ENCODE results near the gene AGAP1.

The AGAP1 gene

DNA sequence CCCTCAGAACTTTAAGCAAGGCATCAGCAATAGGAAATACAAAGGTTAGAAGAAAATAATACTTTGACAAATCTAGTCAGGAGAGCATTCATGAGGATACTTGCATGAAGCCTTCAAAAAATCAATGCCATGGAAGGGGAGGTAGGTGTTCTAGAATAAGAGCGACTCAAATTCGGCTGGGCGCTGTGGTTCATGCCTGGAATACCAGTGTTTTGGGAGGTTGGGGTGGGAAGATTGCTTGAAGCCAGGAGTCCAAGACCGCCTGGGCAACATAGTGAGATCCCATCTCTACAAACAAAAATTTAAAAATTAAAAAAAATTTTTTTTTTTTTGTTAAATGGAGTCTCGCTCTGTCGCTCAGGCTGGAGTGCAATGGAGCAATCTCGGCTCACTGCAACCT lies 652.6 kb downstream of the AGAP1 start:
- H3K4me3 ChIP-seq (replicated peaks in 1 of 2; ENCODE audit: low read depth in 2 of 2, low read length in 2 of 2), result no peak overlapping the region
- DNase-seq (ENCODE audit: low read depth in 2 of 2), result no peak
- TF ChIP-seq, protein P1, sequence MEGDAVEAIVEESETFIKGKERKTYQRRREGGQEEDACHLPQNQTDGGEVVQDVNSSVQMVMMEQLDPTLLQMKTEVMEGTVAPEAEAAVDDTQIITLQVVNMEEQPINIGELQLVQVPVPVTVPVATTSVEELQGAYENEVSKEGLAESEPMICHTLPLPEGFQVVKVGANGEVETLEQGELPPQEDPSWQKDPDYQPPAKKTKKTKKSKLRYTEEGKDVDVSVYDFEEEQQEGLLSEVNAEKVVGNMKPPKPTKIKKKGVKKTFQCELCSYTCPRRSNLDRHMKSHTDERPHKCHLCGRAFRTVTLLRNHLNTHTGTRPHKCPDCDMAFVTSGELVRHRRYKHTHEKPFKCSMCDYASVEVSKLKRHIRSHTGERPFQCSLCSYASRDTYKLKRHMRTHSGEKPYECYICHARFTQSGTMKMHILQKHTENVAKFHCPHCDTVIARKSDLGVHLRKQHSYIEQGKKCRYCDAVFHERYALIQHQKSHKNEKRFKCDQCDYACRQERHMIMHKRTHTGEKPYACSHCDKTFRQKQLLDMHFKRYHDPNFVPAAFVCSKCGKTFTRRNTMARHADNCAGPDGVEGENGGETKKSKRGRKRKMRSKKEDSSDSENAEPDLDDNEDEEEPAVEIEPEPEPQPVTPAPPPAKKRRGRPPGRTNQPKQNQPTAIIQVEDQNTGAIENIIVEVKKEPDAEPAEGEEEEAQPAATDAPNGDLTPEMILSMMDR (IDR thresholded peaks at IDR 0.05; ENCODE audit: low read depth, low read length), result no peak

DNA sequence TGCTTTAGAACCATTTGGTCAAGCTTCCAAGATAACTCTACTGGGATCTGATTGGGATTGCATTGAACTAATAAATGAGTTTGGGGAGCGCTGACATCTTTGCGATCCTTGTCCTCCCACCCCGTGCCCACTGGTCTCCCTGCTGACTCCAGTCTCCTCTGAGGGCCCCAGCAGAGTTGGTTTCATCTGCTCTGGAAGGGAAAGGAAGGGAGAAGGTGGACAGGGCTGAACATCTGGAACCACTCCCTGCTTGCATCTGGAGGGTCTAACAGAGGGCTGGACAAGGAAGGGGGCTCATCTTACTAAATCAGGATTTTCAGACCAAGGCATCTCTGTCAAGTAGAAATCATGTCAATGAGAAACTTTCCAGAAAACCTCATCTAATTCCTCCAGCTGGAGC lies 661.6 kb downstream of the AGAP1 start:
- no peak overlapping the region for H3K4me3 ChIP-seq (replicated peaks in 1 of 2; ENCODE audit: low read depth in 2 of 2, low read length in 2 of 2)
- no peak for DNase-seq (ENCODE audit: low read depth in 2 of 2)
- TF ChIP-seq, protein P1 (IDR thresholded peaks at IDR 0.05; ENCODE audit: low read depth, low read length), result no peak

DNA sequence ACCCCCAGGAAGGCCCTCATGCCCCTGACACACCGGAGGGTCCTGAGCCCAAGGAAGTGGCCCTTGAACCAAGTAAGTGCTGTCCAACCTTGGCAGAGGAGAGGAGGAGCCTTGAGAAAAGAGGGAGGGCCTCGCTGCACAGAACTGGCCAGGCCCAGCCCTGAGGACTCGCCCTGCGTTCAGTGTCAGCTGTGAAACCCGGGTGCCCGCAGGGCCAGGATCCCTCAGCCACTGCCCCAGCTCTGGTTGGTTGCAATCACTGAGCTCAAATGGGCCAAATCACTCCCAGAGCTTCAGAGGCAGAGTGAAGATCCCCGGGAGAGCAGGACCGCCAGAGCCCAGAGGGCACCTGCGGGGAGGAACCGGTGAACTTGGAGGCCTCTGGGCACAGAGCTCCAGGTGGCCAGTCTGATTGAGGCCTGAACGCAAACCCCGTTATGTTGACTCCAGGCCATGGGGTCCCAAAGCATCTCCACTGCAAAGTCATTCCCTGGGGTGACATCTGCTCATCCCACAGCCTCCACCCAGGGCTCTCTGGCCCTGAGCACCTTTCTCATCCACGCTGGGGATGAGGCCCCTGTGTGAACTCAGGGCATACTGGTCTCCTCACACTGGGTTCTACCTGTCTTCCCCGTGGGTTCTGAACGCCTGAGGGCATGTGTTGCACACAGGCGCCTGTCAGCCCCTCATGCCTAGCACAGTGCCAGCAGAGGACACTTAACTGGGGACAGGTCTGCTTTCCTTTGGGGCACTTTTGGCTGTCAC lies 662.4 kb downstream of the AGAP1 start:
- TF ChIP-seq, protein P1 (IDR thresholded peaks at IDR 0.05; ENCODE audit: low read depth, low read length), result no peak
- no peak for DNase-seq (ENCODE audit: low read depth in 2 of 2)
- no peak overlapping the region for H3K4me3 ChIP-seq (replicated peaks in 1 of 2; ENCODE audit: low read depth in 2 of 2, low read length in 2 of 2)

DNA sequence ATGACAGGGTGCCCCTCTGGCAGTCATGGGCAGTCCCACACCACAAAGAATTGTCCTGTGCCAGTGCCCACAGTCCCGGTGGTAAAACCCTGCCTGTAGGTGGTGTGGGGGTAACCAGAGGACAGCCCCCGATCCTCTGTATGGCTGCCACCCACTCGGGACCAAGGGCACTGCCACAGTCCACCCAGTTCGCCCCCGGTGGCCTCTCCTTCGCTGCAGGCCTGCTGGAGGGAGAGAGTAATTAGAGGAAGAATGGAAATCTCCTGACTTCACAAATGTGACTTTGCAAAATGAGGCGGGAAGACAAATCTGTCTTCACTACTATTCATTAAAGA lies 663.0 kb downstream of the AGAP1 start:
- no peak overlapping the region for H3K4me3 ChIP-seq (replicated peaks in 1 of 2; ENCODE audit: low read depth in 2 of 2, low read length in 2 of 2)
- TF ChIP-seq, protein P1 (IDR thresholded peaks at IDR 0.05; ENCODE audit: low read depth, low read length), result no peak
- DNase-seq (ENCODE audit: low read depth in 2 of 2), result no peak

DNA sequence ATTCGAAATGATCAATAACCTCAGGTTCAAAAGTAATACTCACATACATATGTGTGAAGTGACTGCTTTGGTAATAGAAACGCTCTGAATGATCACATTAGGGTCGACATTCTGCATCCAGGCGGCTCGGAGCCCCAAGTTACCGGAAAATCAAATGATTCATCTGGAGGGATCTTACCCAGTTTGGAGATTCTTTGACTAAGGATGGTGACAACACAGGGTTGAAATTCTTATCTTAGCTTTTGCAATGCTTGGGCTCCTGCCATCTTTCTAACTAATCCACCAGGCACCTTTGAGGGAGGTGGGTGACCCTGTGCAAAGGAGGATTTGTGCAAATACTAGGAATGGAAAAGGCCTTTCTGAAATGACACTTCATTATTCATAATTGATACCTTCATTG lies 663.5 kb downstream of the AGAP1 start:
- TF ChIP-seq, protein P1 (IDR thresholded peaks at IDR 0.05; ENCODE audit: low read depth, low read length), result no peak
- no peak overlapping the region for H3K4me3 ChIP-seq (replicated peaks in 1 of 2; ENCODE audit: low read depth in 2 of 2, low read length in 2 of 2)
- DNase-seq (ENCODE audit: low read depth in 2 of 2), result no peak

DNA sequence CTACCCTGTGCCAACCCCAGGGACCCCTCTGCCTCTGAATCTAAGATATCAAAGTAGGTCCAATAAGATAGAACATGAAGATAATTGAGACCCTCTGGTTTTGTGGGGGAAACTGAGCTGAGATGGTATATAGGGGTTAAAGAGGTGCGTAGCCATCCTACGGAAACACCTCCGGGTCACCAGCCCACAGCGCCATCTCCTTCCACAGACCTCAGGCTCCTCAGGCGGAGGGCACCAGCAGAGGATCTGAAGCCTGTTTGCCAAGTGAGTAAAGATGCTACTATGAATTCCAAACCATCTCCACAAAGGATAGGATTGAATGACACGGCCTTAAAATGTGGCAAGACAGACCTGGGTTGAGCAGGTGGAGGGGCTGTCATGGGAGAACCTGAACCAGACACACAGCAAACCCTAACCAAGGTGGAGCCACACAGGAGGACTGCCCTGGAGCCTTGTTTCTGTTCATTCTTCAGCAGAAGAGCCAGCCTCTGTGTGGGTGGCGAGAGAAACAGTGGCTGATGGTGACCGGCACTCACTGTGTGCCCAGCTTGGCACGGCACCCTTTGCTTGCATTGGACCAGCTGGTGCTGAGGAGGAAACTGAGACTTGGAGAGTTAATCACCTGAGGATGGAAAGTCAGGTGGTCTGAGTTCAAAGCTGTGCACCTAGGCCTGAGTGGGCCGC lies 664.1 kb downstream of the AGAP1 start:
- H3K4me3 ChIP-seq (replicated peaks in 1 of 2; ENCODE audit: low read depth in 2 of 2, low read length in 2 of 2), result no peak overlapping the region
- TF ChIP-seq, protein P1 (IDR thresholded peaks at IDR 0.05; ENCODE audit: low read depth, low read length), result no peak
- DNase-seq (ENCODE audit: low read depth in 2 of 2), result no peak

Measured in cardiac fibroblast (primary cell).